HCT116 (cell line): ENCODE measurements around the gene STX16. TPM values are rescaled to one million over a fixed set of nuclear protein-coding genes. Genes with fewer than 3 reads are reported as not detected.

Experiments
- ATAC-seq: fragments of 200-7000 bp; cut with Tn5 transposase; 2 replicates; pipeline ENCODE4 v1.9.1; 2020; ENCODE audit warnings: mild to moderate bottlenecking, moderate library complexity
- BruUV-seq: library from RNA; stranded (reverse); fragments of 400-500 nt; replicated peaks from 2 replicates; lab custom pipeline; 2021; lab: Mats Ljungman, UMichigan
- CTCF ChIA-PET: fragments of 300-600 bp; sonication (Branson Sonifier 250); formaldehyde crosslinking; loops from one replicate; lab custom pipeline; 2021; ENCODE audit warnings: antibody characterized with exemption; lab: Charles Lee
- POLR2A ChIA-PET: fragments of 300-600, 350-600 bp; sonication (Branson Sonifier 250); formaldehyde crosslinking; loops from one replicate; lab custom pipeline; 2021; ENCODE audit warnings: antibody characterized with exemption; lab: Charles Lee
- RAD21 ChIA-PET, 2 experiments: fragments of 300-600 bp; sonication (Branson Sonifier 250); formaldehyde crosslinking; loops; one replicate each; lab custom pipeline; 2023; ENCODE audit warnings: low total read pairs in 2 of 2; ENCODE audit not compliant: uncharacterized antibody in 2 of 2, unreplicated experiment in 2 of 2, low non-redundant PET in 1 of 2; lab: Charles Lee
- DNase-seq: peaks from one replicate; pipeline ENCODE4 v3.0.0-alpha.2; 2010; ENCODE audit warnings: low read depth, low spot score
- H2AFZ ChIP-seq: fragments of 200-600 bp; shearing (Covaris generic), sonication (generic); 2 replicates; pipeline ENCODE4 v1.6.1; 2017; ENCODE audit warnings: low read depth, mixed run types, mixed read lengths, antibody characterized with exemption, low read length; ENCODE audit not compliant: poor library complexity, severe bottlenecking
- H3K27ac ChIP-seq: 2 replicates; pipeline ENCODE4 v1.5.1; 2012; ENCODE audit warnings: low read depth, low read length
- H3K27me3 ChIP-seq: fragments of 200-600 bp; sonication (generic); 2 replicates; pipeline ENCODE4 v1.6.1; 2016; ENCODE audit warnings: mixed run types, low read length, mixed read lengths; ENCODE audit not compliant: insufficient read depth
- H3K36me3 ChIP-seq, 2 experiments: fragments of 200-500 bp in 1 of 2; fragments of 200-600 bp in 1 of 2; sonication (Bioruptor generic) in 1 of 2; sonication (generic) in 1 of 2; 2 replicates each; pipeline versions ENCODE4 v1.5.1 to v1.6.1; 2014 to 2016; ENCODE audit warnings: low read length in 2 of 2, inconsistent platforms in 1 of 2, mixed read lengths in 1 of 2, mixed run types in 1 of 2; ENCODE audit not compliant: insufficient read depth in 2 of 2, control insufficient read depth in 1 of 2
- H3K4me1 ChIP-seq, 2 experiments: fragments of 200-600 bp in 1 of 2; sonication (generic) in 1 of 2; 2 replicates each; pipeline versions ENCODE4 v1.5.1 to v1.6.1; 2012 to 2017; ENCODE audit warnings: low read length in 2 of 2, inconsistent platforms in 1 of 2, mild to moderate bottlenecking in 1 of 2, mixed read lengths in 1 of 2, mixed run types in 1 of 2, moderate library complexity in 1 of 2; ENCODE audit not compliant: insufficient read depth in 2 of 2, control insufficient read depth in 1 of 2
- H3K4me2 ChIP-seq: fragments of 200-600 bp; sonication (generic); 2 replicates; pipeline ENCODE4 v1.6.1; 2017; ENCODE audit warnings: mixed run types, low read length, mixed read lengths
- H3K4me3 ChIP-seq, 2 experiments: fragments of 200-600 bp in 1 of 2; sonication (generic) in 1 of 2; replicated peaks in 1 of 2; 2 replicates each; pipeline ENCODE4 v1.5.1; 2011 to 2016; ENCODE audit warnings: low read length in 2 of 2, control low read depth in 1 of 2, low read depth in 1 of 2, mild to moderate bottlenecking in 1 of 2, mixed read lengths in 1 of 2, mixed run types in 1 of 2
- H3K79me2 ChIP-seq: fragments of 200-600 bp; sonication (generic); 2 replicates; pipeline ENCODE4 v1.6.1; 2017; ENCODE audit warnings: mild to moderate bottlenecking, mixed run types, low read length, moderate library complexity, mixed read lengths; ENCODE audit not compliant: insufficient read depth
- H3K9ac ChIP-seq: fragments of 200-600 bp; sonication (generic); 2 replicates; pipeline ENCODE4 v1.6.1; 2016; ENCODE audit warnings: low read length, mixed read lengths
- H3K9me2 ChIP-seq: fragments of 200-600 bp; sonication (generic), shearing (Covaris generic); 2 replicates; pipeline ENCODE4 v1.6.1; 2017; ENCODE audit warnings: mixed run types, mild to moderate bottlenecking, moderate library complexity; ENCODE audit not compliant: insufficient read depth
- H3K9me3 ChIP-seq, 2 experiments: fragments of 200-500 bp in 1 of 2; fragments of 200-600 bp in 1 of 2; sonication (Bioruptor generic) in 1 of 2; sonication (generic) in 1 of 2; 2 replicates each; pipeline ENCODE4 v1.6.1; 2014 to 2017; ENCODE audit warnings: low read length in 2 of 2, mixed read lengths in 2 of 2, inconsistent platforms in 1 of 2, low read depth in 1 of 2, mild to moderate bottlenecking in 1 of 2, mixed run types in 1 of 2, moderate library complexity in 1 of 2; ENCODE audit not compliant: control insufficient read depth in 1 of 2, insufficient read depth in 1 of 2
- H4K20me1 ChIP-seq: fragments of 200-600 bp; sonication (generic), shearing (Covaris generic); 2 replicates; pipeline ENCODE4 v1.6.1; 2017; ENCODE audit warnings: mixed run types, mild to moderate bottlenecking, moderate library complexity; ENCODE audit not compliant: insufficient read depth
- CBX3 ChIP-seq: IDR thresholded peaks from 2 replicates; pipeline ENCODE4 v1.6.1; 2012; ENCODE audit warnings: low read depth
- CEBPB ChIP-seq: IDR thresholded peaks from 2 replicates; pipeline ENCODE4 v1.6.1; 2012; ENCODE audit warnings: low read depth
- CTCF ChIP-seq, 3 experiments: fragments of 200-600 bp in 1 of 3; sonication (generic) in 1 of 3; IDR thresholded peaks in 2 of 3; conservative IDR thresholded peaks in 1 of 3; 2 replicates each; pipeline ENCODE4 v1.5.1; 2012 to 2017; ENCODE audit warnings: low read depth in 2 of 3, low read length in 2 of 3, antibody characterized with exemption in 1 of 3, borderline replicate concordance in 1 of 3, control low read depth in 1 of 3, mild to moderate bottlenecking in 1 of 3, mixed read lengths in 1 of 3, mixed run types in 1 of 3, moderate library complexity in 1 of 3; ENCODE audit not compliant: insufficient read depth in 1 of 3
- EGR1 ChIP-seq: IDR thresholded peaks from 2 replicates; pipeline ENCODE4 v1.6.1; 2012; ENCODE audit warnings: low read depth
- EZH2 ChIP-seq: fragments of 200-600 bp; sonication (generic); IDR thresholded peaks from 2 replicates; pipeline ENCODE4 v1.6.1; 2017; ENCODE audit warnings: antibody characterized with exemption, mixed run types
- EZH2phosphoT487 ChIP-seq: fragments of 200-600 bp; IDR thresholded peaks from 2 replicates; pipeline ENCODE4 v1.6.1; 2018; ENCODE audit warnings: antibody characterized with exemption, borderline replicate concordance
- FOSL1 ChIP-seq: IDR thresholded peaks from 2 replicates; pipeline ENCODE4 v1.6.1; 2012; ENCODE audit warnings: low read depth
- JUND ChIP-seq: IDR thresholded peaks from 2 replicates; pipeline ENCODE4 v1.6.1; 2012
- MAX ChIP-seq: IDR thresholded peaks from 2 replicates; pipeline ENCODE4 v1.6.1; 2012
- POLR2A ChIP-seq: IDR thresholded peaks from 2 replicates; pipeline ENCODE4 v1.7.0; 2011; ENCODE audit warnings: borderline replicate concordance; ENCODE audit not compliant: insufficient read depth, insufficient read length; ENCODE audit errors: extremely low read depth
- POLR2AphosphoS5 ChIP-seq: IDR thresholded peaks from 2 replicates; pipeline ENCODE4 v1.6.1; 2011; ENCODE audit warnings: mild to moderate bottlenecking, low read depth, low read length, moderate library complexity
- RAD21 ChIP-seq: IDR thresholded peaks from 2 replicates; pipeline ENCODE4 v1.6.1; 2012; ENCODE audit warnings: low read depth, mild to moderate bottlenecking
- REST ChIP-seq: IDR thresholded peaks from 2 replicates; pipeline ENCODE4 v1.6.1; 2012; ENCODE audit warnings: low read depth
- SP1 ChIP-seq: IDR thresholded peaks from 2 replicates; pipeline ENCODE4 v1.6.1; 2012; ENCODE audit warnings: low read depth
- SRF ChIP-seq: IDR thresholded peaks from 2 replicates; pipeline ENCODE4 v1.6.1; 2012; ENCODE audit warnings: low read depth
- TCF7L2 ChIP-seq: IDR thresholded peaks from 2 replicates; pipeline ENCODE4 v1.7.0; 2011; ENCODE audit warnings: borderline replicate concordance, inconsistent platforms; ENCODE audit not compliant: insufficient read depth, insufficient read length; ENCODE audit errors: extremely low read depth
- ZBTB33 ChIP-seq: IDR thresholded peaks from 2 replicates; pipeline ENCODE4 v1.6.1; 2011; ENCODE audit warnings: mild to moderate bottlenecking, low read length, moderate library complexity; ENCODE audit not compliant: insufficient replicate concordance; ENCODE audit errors: extremely low read depth
- ZNF274 ChIP-seq: fragments of 200-500 bp; sonication (Bioruptor generic); IDR thresholded peaks from 2 replicates; pipeline ENCODE4 v1.6.1; 2014; ENCODE audit warnings: mild to moderate bottlenecking, low read depth, low read length, inconsistent platforms
- intact Hi-C: fragments of 100-400 bp; cut with micrococcal nuclease; formaldehyde crosslinking; loops from 2 replicates; pipeline ENCODE4 v1.10.0; 2022
- total RNA-seq: library from RNA; stranded (reverse); gene quantifications from one replicate; pipeline ENCODE4 v1.2.1, GENCODE V29; 2021; ENCODE audit not compliant: unreplicated experiment

The STX16 gene
- total RNA-seq, 1 experiment from 2014 or later: 55.1 TPM

GRCh38 chr20:58670659-58671058, 19.6 kb downstream of the STX16 start:
- H3K27ac ChIP-seq: no peak overlapping the region
- H3K79me2 ChIP-seq: peaks cover 27% of the 10 kb centered on the region
- H3K4me2 ChIP-seq: no peak overlapping the region
- H3K9me3 ChIP-seq: no peaks in the 10 kb centered on the region
- no peak overlapping the region for H2AFZ ChIP-seq
- DNase-seq: no peak
- no peak for ATAC-seq
- POLR2A ChIA-PET: no interaction called here
- CTCF ChIA-PET: no interaction called here
- no peaks in the 10 kb centered on the region for H4K20me1 ChIP-seq
- BruUV-seq: no TSS peak
- H3K9me2 ChIP-seq: no peaks in the 10 kb centered on the region
- H3K4me3 ChIP-seq: no peak overlapping the region
- TF ChIP-seq RAD21 (no peak), ZNF274 (no peak), EGR1 (no peak), ZBTB33 (no peak), SP1 (no peak), EZH2 (no peak), SRF (no peak), FOSL1 (no peak), POLR2A (no peak), CTCF (IDR thresholded peaks at IDR 0.05 in 2 of 3, conservative IDR thresholded peaks at IDR 0.05 in 1 of 3; ENCODE audit: borderline replicate concordance in 1 of 3, insufficient read depth in 1 of 3, low read depth in 2 of 3, low read length in 2 of 3) (no peak), CBX3 (no peak), POLR2AphosphoS5 (no peak), EZH2phosphoT487 (no peak), MAX (no peak), CEBPB (no peak), TCF7L2 (no peak), JUND (no peak), REST (no peak)
- no peaks in the 10 kb centered on the region for H3K4me1 ChIP-seq
- H3K9ac ChIP-seq: no peak overlapping the region
- no peaks in the 10 kb centered on the region for H3K27me3 ChIP-seq
- RAD21 ChIA-PET: no interaction called here
- intact Hi-C loops: no loop called here
- peaks cover 33 to 58% of the 10 kb centered on the region in 2 experiments; a peak in 3 of 4 replicates for H3K36me3 ChIP-seq
